Left kidney (tissue), 8 donors: ENCODE results near the gene MMP12. TPM values are rescaled to one million over a fixed set of nuclear protein-coding genes. Genes with fewer than 3 reads are reported as not detected.
"Not testable (repeated sequence)": the region's sequence is repeated elsewhere in the genome, so short reads cannot be mapped to it uniquely, and the experiment has no call there.

ENCODE experiments used
- DNase-seq: peaks from one replicate; pipeline ENCODE4 v3.0.0-alpha.2; 2013
- long read RNA-seq, 8 donors: transcript quantifications; one replicate each; lab custom pipeline, GENCODE V29; 2026
- polyA plus RNA-seq: library from polyadenylated mRNA; unstranded; fragments of 120-200 nt; gene quantifications from one replicate; pipeline ENCODE4 v1.2.1, GENCODE V29; 2013; ENCODE audit not compliant: insufficient read length

The MMP12 gene
- polyA plus RNA-seq = 4.4 TPM
- long read RNA-seq, donor 1 = 0 reads
- long read RNA-seq, donor 2 = 0 reads
- long read RNA-seq, donor 3 = 0 reads
- long read RNA-seq, donor 4 = 0 reads
- long read RNA-seq, donor 5 = 0 reads
- long read RNA-seq, donor 6 = 0 reads
- long read RNA-seq, donor 7, partial matches to known transcripts = 8 of 13 reads
- long read RNA-seq, donor 7, other reads (novel, unspliced or antisense) = 5 of 13 reads
- long read RNA-seq, donor 8 = 0 reads

DNA sequence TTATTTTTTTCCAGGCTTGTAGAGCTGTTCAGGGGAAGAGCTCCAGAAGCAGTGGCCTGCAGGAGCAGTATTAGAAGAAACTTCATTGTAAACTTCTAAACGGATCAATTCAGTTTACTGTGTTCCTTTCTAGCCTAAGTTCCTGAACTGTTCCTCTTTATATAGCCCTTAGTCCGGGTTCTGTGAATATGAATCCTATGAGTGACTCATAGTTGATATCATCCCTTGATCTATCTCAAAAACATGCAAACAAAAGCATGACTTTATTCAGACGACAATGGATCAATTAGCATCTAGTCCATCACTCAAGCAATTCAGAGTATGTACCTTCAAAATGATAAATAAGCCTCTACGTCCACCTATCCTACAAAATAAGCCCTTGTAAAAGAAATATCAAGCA is at the start of gene MMP12:
Gene MMP12 (minus strand): TSS at position 131 of the 400 bp plus-strand sequence. CDS start 45 bp downstream, at position 86.
- DNase-seq = no peak

DNA sequence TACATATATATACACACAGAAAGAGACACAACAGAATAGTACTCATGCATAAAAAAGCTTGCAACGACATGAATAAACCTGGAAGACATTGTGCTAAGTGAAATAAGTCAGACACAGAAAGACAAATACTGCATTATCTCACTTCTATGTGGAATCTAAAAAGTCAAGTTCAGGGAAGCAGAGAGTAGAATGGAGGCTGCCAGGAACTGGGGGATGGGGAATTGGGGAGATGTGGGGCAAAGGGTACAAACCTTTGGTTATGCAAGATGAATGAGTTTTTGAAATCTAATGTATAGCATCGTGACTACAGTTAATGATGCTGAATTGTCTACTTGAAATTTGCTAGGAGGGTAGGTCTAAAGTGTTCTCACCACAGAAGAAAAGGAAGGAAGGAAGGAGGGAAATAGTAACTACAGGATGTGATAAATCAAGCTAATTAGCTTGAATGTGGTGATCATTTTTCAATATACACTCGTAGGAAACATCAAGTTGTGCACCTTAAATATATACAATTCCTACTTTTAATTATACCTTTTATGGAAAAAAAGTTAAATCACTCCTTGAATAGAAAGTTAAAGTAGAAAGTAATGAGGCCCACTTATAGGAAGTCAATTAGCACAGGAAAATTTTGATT is 46.9 kb upstream of the MMP12 start:
- DNase-seq = no peak

DNA sequence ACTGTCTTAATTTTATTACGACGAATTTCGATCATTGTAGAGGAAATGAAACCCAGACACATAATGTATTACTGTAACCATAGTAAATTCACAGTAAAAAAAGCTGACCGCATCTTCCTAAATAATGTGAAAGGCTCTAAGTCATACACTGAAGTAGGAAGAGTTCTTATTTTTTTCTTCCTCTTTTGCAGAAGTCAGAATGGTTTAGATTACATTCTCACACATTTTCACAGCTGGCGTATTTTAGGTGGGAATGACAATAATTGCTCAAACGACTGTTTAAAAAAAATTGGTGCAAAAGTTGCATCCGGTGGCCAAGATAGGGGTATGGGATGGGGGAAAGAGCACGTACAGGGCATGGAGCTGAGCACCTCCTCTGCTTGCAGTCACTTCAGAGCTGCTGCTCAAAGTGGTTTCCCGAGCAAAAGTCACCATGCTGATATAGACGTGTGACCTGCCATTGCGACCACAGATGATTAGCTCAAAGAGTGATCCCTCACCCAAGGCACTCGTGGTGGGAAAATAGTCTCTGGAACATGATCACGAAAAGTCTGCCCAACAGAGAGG is 45.4 kb upstream of the MMP12 start:
- no peak for DNase-seq

GRCh38 chr11:102915044-102915375 is 40.2 kb upstream of the MMP12 start:
- DNase-seq = no peak

DNA sequence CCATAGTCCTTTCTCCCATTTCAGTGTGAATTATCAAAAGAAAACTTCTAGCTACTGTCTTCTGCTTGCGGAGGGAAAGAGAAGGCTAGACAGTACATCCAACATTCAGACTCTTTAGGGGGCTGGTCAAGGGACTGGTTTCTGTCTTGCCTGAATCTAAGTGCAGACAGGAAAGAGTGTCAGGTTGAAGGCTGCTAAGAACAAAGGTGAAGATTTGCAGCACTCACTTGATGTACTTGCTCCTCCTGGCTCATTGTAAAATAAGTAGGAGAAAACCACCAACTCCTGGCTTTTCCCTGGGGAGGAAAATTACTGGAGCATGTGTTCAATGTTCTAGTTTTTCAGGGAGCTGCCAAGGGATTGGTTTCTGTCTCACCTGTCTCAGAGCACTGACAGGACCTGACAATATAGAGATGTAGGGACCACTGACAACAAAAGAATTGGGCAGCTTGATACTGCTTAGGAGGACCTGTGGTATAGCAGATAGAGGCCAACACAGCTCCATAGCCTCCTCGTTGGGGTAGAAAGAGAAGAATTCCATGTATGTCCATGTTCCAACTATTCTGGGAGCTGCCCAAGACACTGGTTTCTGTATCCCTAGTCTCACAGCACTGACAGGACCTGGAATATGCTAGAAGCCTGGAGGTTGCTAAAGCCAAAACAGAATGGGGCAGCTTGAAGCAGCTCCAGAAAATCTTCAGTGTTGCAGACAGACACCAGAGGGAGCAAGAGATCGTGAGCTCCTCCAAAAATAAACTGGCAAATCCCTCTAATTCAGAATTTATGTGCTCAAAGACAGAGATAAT is 39.7 kb upstream of the MMP12 start:
- DNase-seq = peak; percentile 25

GRCh38 chr11:102912482-102912830 is 37.7 kb upstream of the MMP12 start:
- no peak for DNase-seq

DNA sequence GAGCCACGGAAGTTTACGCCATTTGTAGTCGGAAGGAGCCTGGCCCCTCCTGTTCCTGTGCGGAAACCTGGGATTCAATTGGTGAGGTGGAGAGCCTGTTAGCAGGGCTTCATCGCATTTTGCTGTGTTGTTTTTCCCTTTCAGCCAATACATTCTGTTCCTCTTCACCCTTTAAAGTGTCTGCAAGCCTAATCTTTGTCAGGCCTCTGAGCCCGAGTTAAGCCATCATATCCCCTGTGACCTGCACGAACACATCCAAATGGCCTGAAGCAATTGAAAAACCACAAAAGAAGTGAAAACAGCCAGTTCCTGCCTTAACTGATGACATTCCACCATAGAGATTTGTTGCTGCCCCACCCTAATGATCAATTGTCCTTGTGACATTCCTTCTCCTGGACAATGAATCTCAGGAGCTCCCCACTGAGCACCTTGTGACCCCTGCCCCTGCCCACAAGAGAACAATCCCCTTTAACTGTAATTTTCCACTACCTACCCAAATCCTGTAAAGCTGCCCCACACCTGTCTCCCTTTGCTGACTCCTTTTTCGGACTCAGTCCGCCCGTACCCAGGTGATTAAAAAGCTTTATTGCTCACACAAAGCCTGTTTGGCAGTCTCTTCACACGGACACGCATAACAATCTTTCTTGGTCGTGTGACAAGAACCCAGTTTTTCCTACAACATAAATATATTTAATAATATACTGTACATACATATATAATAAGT is 37.1 kb upstream of the MMP12 start:
- DNase-seq = no peak

- not testable (repeated sequence) for DNase-seq
Observed at GRCh38 chr11:102905848-102906247, 31.1 kb upstream of the MMP12 start.

DNA sequence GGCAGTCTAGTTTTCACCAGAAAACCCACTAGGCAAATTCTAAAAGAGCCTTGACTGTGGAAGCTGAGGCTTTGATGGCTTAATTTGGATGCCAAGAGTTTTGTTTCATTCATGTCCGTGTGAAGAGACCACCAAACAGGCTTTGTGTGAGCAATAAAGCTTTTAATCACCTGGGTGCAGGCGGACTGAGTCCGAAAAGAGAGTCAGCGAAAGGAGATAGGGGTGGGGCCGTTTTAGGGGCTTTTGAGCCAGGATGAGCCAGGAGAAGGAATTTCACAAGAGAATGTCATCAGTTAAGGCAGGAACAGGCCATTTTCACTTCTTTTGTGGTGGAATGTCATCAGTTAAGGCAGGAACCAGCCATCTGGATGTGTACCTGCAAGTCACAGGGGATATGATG is 29.1 kb upstream of the MMP12 start:
- not testable (repeated sequence) for DNase-seq

- DNase-seq = no peak
Observed at GRCh38 chr11:102900346-102900745, 25.6 kb upstream of the MMP12 start.

DNA sequence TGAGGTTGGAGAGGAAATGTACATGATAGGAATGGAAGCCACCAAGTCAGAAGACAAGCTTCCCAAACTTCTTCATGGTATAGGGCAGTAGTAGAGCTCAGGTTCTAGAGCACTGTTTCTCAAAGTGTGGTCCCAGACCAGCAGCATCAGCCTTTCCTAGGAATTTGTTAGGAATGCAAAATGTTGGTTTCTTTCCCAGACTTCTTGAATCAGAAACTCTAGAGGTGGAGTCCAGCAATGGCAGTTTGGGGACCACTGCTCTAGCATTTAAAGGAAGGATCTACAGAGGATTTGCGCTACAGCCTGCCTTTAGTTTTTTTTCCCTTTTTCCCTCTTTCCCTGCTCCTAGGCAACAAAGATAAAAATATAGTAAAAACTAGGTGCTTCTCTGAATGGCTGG is 17.0 kb upstream of the MMP12 start:
- no peak for DNase-seq

GRCh38 chr11:102886999-102887398 is 12.2 kb upstream of the MMP12 start:
- DNase-seq = no peak

- no peak for DNase-seq
Observed at GRCh38 chr11:102883141-102883540, 8.4 kb upstream of the MMP12 start.

GRCh38 chr11:102882389-102883024 is 7.7 kb upstream of the MMP12 start:
- no peak for DNase-seq

DNA sequence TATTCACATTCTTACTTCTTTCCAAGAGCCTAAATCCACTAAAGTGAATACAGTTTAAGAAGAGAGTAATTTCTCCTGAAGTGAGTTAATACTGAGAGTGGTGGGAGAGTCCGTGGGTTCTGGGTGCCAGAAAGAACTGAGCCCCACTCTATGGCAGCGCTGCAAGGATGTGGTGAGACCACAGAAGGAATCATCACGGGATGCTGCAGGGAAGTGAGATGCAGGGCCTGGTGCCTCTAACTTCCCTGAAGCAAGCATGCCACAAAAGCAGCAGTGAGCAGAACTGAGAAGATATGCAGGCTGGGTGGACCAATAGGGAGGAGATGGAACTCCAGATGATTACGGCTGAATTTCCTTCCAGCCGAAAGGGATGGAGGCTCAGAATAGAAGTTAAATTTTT is 5.0 kb upstream of the MMP12 start:
- no peak for DNase-seq

DNA sequence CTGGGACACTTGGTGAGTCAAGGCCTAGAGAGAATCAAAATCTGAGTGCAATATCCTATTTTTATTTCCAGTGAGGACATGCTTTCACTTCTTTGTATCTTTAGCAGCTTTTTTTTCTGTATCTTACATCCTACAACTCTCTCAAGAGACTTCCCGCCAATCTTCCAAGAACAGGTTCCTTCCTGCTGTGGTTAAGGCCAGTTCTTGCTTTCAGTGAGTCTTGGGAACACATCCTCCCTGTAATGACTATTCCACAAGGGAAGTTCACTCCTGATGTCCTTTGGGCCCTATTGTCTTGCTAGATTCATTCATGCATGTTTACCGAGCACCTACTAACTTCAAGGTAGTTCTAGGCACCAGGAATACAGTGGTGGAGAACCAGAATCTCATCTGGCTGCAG is 3.8 kb upstream of the MMP12 start:
- no peak for DNase-seq

GRCh38 chr11:102869354-102869964 is 5.3 kb downstream of the MMP12 start:
- not testable (repeated sequence) for DNase-seq

DNA sequence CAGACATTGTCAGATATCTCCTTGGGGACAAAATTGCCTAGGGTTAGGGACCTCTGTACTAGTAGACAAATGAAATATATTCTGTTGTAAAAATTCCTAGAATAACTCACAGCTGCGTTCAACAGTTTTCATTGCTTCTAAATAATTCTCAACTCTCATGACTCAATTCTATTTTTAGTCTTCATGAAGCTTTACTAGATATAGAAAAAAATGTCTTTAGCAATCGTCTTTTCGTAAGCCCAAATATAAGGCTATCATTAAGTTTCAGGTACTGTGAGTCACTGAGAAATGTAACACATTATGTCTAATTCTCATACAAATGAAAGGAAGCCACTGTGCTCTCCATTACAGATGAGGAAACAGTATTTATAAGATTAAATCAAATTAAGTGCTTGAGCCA is 6.4 kb downstream of the MMP12 start:
- peak; percentile 8 for DNase-seq

DNA sequence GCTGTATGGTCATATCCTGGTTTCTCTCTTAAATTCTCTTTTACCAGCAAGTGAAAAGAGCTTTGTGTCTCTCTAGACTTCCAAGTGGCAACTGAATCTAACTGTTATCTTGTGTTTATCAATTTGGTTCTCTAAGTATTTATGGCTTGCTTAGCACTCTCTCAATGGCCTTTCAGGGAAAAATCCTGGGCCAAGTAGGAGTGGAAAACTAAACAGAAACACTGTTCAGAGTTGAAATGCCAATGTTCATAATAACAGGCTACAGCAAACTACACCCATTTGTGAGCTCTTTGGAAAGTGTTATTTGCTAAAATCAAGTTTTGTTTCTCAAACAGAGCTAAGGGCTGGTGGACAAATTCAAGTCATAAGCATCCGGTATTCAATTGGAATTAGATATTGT is 10.1 kb downstream of the MMP12 start:
- no peak for DNase-seq

DNA sequence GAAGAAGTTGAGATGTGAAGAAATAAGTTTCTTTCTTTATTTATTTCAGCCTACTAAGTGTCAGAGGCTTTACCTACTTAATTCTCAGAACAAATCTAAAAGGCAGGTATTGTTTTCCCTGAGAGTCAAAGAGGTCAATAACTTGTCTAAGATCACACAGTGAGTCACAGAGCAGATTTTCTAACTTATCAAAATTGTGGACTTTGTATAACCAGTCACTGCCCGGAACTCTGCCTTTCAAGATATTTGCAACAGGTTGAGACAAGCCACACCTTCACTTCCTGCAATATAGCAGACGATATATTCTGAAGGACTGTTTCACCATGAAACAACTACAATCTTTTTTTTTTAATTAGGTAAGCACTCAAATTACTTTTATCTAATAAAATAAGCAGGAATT is 20.8 kb downstream of the MMP12 start:
- DNase-seq = no peak

DNA sequence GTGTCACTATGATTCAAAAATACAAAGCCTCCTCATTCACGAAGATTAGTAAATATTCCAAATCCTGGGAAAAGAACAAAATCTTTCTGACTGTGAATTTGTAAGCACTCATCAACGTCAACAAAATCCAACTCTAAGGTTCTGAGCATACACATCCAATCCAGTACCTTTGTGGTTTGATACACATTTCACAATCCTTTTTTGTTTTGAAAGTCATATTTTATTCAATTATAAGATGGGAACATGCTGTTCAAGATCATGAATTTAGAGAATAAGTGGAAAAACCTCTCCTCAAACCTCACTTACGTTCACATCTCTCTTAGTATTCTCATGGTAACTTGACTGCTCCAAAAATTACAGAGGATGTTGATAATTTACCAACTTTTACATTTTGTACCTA is 21.7 kb downstream of the MMP12 start:
- DNase-seq = no peak
